ENCODE measurements around the gene ZFP64. TPM values are rescaled to one million over a fixed set of nuclear protein-coding genes. Genes with fewer than 3 reads are reported as not detected.
"Not testable (repeated sequence)": the region's sequence is repeated elsewhere in the genome, so short reads cannot be mapped to it uniquely, and the experiment has no call there.

Gene ZFP64
- total RNA-seq, 1 experiment from 2014 or later = 25.6 TPM

DNA sequence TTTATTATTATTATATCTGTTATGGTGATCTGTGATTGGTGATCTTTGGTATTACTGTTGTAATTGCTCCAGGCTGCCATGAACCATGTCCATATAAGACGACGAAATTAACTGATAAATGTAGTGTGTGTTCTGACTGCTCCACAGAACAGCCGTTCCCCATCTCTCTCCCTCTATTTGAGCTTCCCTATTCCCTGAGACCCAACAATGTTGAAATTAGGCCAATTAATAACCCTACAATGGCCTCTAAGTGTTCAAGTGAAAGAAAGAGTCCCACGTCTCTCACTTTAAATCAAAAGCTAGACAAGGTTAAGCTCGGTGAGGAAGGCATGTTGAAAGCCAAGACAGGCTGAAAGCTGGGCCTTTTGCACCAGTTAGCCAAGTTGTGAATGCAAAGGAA, 51.6 kb downstream of the ZFP64 start:
- no peak for DNase-seq
- Histone ChIP-seq H3K36me3 (ENCODE audit: control insufficient read depth, insufficient read depth, low read length) (no peaks in the 10 kb centered on the region), H3K9me3 (no peaks in the 10 kb centered on the region), H3K27me3 (replicated peaks; ENCODE audit: control insufficient read depth, insufficient read depth, low read length) (no peaks in the 10 kb centered on the region), H3K4me3 (ENCODE audit: low read depth, low read length) (no peak overlapping the region), H3K4me1 (peaks cover 2% of the 10 kb centered on the region; the same call in 1 of the 2 replicates)
- ChIA-PET CTCF (interaction anchor here (1.1 kb wide), 1 partner anchor 11 kb away, joined by 5 read pairs; no protein-coding TSS in a partner anchor), POLR2A (no interaction called here)
- intact Hi-C loops (cut with micrococcal nuclease; ENCODE audit: unreplicated experiment) = no loop called here
- H3K36me3 Mint-ChIP-seq (ENCODE audit: insufficient read depth, unreplicated experiment) = no peaks in the 10 kb centered on the region
- H3K9me3 Mint-ChIP-seq (ENCODE audit: unreplicated experiment) = no peaks in the 10 kb centered on the region
- no peak overlapping the region for H3K4me3 Mint-ChIP-seq (ENCODE audit: unreplicated experiment)
- no peaks in the 10 kb centered on the region for H3K4me1 Mint-ChIP-seq (ENCODE audit: low read depth, unreplicated experiment)
- no peak overlapping the region for H3K27ac Mint-ChIP-seq (ENCODE audit: unreplicated experiment)
- no TSS peak for BruUV-seq (replicated peaks)
- no peaks in the 10 kb centered on the region for H3K27me3 Mint-ChIP-seq (ENCODE audit: insufficient read depth, unreplicated experiment)
- no peak for TF ChIP-seq CTCF (IDR thresholded peaks at IDR 0.05; ENCODE audit: insufficient read depth in 1 of 2, low read depth in 1 of 2, low read length in 1 of 2, severe bottlenecking in 1 of 2, unreplicated experiment in 1 of 2)

DNA sequence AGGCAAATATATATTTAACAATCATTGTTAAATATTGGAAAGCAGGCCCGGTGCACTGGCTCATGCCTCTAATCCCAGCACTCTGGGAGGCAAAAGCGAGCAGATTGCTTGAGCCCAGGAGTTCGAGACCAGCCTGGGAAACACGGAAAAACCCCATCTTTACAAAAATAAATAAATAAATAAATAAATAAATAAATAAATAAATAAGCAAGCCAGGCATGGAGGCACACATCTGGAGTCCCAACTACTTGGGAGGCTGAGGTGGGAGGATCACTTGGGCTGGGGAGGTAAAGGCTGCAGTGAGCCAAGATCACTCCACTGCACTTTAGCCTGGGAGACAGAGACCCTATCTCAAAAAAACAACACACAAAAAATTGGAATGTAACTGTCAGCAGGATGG, 53.7 kb downstream of the ZFP64 start:
- POLR2A ChIA-PET = no interaction called here
- DNase-seq = no peak
- intact Hi-C loops (cut with micrococcal nuclease; ENCODE audit: unreplicated experiment) = no loop called here
- Histone ChIP-seq H3K27me3 (replicated peaks; ENCODE audit: control insufficient read depth, insufficient read depth, low read length) (no peaks in the 10 kb centered on the region), H3K4me1 (no peaks in the 10 kb centered on the region), H3K36me3 (ENCODE audit: control insufficient read depth, insufficient read depth, low read length) (no peaks in the 10 kb centered on the region), H3K4me3 (ENCODE audit: low read depth, low read length) (no peak overlapping the region), H3K9me3 (no peaks in the 10 kb centered on the region)
- no peak overlapping the region for H3K4me3 Mint-ChIP-seq (ENCODE audit: unreplicated experiment)
- TF ChIP-seq CTCF (IDR thresholded peaks at IDR 0.05; ENCODE audit: insufficient read depth in 1 of 2, low read depth in 1 of 2, low read length in 1 of 2, severe bottlenecking in 1 of 2, unreplicated experiment in 1 of 2) = no peak
- no peaks in the 10 kb centered on the region for H3K27me3 Mint-ChIP-seq (ENCODE audit: insufficient read depth, unreplicated experiment)
- no peak overlapping the region for H3K27ac Mint-ChIP-seq (ENCODE audit: unreplicated experiment)
- H3K36me3 Mint-ChIP-seq (ENCODE audit: insufficient read depth, unreplicated experiment) = no peaks in the 10 kb centered on the region
- no peaks in the 10 kb centered on the region for H3K9me3 Mint-ChIP-seq (ENCODE audit: unreplicated experiment)
- CTCF ChIA-PET = interaction anchor here (0.9 kb wide), 1 partner anchor 9 kb away, joined by 3 read pairs; no protein-coding TSS in a partner anchor
- H3K4me1 Mint-ChIP-seq (ENCODE audit: low read depth, unreplicated experiment) = no peaks in the 10 kb centered on the region
- no TSS peak for BruUV-seq (replicated peaks)

GRCh38 chr20:52133714-52134113, 57.9 kb downstream of the ZFP64 start:
- H3K27me3 ChIP-seq (replicated peaks; ENCODE audit: control insufficient read depth, insufficient read depth, low read length); H3K9me3 ChIP-seq; H3K4me1 ChIP-seq; H3K27ac Mint-ChIP-seq (ENCODE audit: unreplicated experiment); H3K36me3 Mint-ChIP-seq (ENCODE audit: insufficient read depth, unreplicated experiment); DNase-seq; H3K4me3 Mint-ChIP-seq (ENCODE audit: unreplicated experiment); POLR2A ChIA-PET; H3K4me1 Mint-ChIP-seq (ENCODE audit: low read depth, unreplicated experiment); H3K27me3 Mint-ChIP-seq (ENCODE audit: insufficient read depth, unreplicated experiment); H3K9me3 Mint-ChIP-seq (ENCODE audit: unreplicated experiment); H3K4me3 ChIP-seq (ENCODE audit: low read depth, low read length); BruUV-seq (replicated peaks); H3K36me3 ChIP-seq (ENCODE audit: control insufficient read depth, insufficient read depth, low read length); intact Hi-C loops (cut with micrococcal nuclease; ENCODE audit: unreplicated experiment): not testable (repeated sequence)
- CTCF ChIA-PET = interaction anchor here (0.9 to 1.3 kb wide), 2 partner anchors 9 to 17 kb away, joined by 3 to 4 read pairs; no protein-coding TSS in a partner anchor

- Mint-ChIP-seq H3K36me3 (ENCODE audit: insufficient read depth, unreplicated experiment) (no peaks in the 10 kb centered on the region), H3K4me3 (ENCODE audit: unreplicated experiment) (no peak overlapping the region), H3K27me3 (ENCODE audit: insufficient read depth, unreplicated experiment) (peaks cover 9% of the 10 kb centered on the region), H3K9me3 (ENCODE audit: unreplicated experiment) (no peaks in the 10 kb centered on the region), H3K27ac (ENCODE audit: unreplicated experiment) (no peak overlapping the region), H3K4me1 (ENCODE audit: low read depth, unreplicated experiment) (no peaks in the 10 kb centered on the region)
- Histone ChIP-seq H3K27me3 (replicated peaks; ENCODE audit: control insufficient read depth, insufficient read depth, low read length) (no peaks in the 10 kb centered on the region), H3K4me1 (no peaks in the 10 kb centered on the region), H3K36me3 (ENCODE audit: control insufficient read depth, insufficient read depth, low read length) (no peaks in the 10 kb centered on the region), H3K4me3 (ENCODE audit: low read depth, low read length) (no peak overlapping the region), H3K9me3 (no peaks in the 10 kb centered on the region)
- POLR2A ChIA-PET = no interaction called here
- TF ChIP-seq CTCF (IDR thresholded peaks at IDR 0.05; ENCODE audit: insufficient read depth in 1 of 2, low read depth in 1 of 2, low read length in 1 of 2, severe bottlenecking in 1 of 2, unreplicated experiment in 1 of 2) = no peak
- no TSS peak for BruUV-seq (replicated peaks)
- intact Hi-C loops (cut with micrococcal nuclease; ENCODE audit: unreplicated experiment) = no loop called here
- CTCF ChIA-PET = no interaction called here
- DNase-seq = no peak
Observed at GRCh38 chr20:52132337-52132736, 59.2 kb downstream of the ZFP64 start.

All from Caco-2 (cell line).